ENCODE measurements around the gene C22orf23. TPM values are rescaled to one million over a fixed set of nuclear protein-coding genes. Genes with fewer than 3 reads are reported as not detected.

The C22orf23 gene
- polyA plus RNA-seq (0.10 TPM in 1 of 3 replicates, not detected in the others), polyA minus RNA-seq (not detected in 3 replicates)
- polyA plus RNA-seq (2011; ENCODE audit: low read depth), result not detected
- not detected in 2 replicates for polyA plus RNA-seq (2011; cell fraction: cytosol; rRNA removed)
- not detected in 2 replicates for polyA plus RNA-seq (2011; cell fraction: nucleus; rRNA removed)
- polyA plus RNA-seq (2012; ENCODE audit: low replicate concordance), result 1.1 and 1.3 TPM in 2 replicates
- not detected for polyA minus RNA-seq (2011; cell fraction: cytosol; rRNA and poly(A)+ RNA removed)
- not detected in 2 replicates for polyA minus RNA-seq (2011; cell fraction: nucleus; rRNA and poly(A)+ RNA removed)

DNA sequence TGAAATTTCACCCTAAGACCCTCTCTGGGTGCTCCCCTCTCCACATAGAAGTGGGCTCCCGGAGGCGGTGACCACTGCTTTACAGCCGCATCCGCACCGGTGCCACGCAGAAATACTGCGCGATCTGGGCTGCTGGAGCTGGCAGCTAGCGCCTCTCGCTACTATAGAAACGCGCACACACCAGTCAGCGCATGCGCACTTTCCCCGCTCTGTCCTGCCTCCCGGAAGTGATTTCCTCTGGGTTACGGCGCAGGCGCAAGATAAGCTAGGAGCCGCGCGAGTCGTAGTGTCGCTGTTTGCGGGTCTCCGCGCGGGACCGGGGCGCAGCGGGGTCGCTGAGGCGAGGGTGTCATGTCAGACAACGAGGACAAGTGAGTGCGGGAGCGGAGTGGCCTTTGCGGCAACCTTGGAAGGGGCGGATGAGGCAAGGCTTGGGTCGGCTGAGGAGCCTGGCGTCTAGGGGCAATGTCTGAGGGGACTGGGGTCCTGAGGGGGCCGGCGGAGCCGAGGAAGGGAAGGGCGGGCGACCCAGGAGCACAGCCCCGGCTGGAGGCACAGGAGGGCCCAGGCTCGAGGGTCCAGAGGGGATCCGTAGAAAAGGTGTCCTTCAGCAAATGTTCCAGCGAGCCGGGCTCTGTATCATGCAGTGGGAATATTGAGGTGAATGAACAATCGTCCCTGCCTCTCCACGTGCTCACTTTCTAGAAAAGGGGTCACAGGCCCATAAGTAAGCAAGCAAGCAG, at the start of gene C22orf23, which contains the start of gene POLR2F:
Gene C22orf23 (minus strand): TSS at position 165 of the 743 bp plus-strand sequence. CDS start 452 bp downstream, outside the sequence.
Gene POLR2F (plus strand): TSS at position 263 of the 743 bp plus-strand sequence. CDS start 89 bp downstream, at position 352.
- peaks cover 4% of the 10 kb centered on the region for H3K9me1 ChIP-seq (ENCODE audit: control insufficient read depth, extremely low read depth, insufficient read depth, low read length)
- peak; percentile 94 for FAIRE-seq
- peak; percentile 71 for DNase-seq (ENCODE audit: low read depth, low spot score)

DNA sequence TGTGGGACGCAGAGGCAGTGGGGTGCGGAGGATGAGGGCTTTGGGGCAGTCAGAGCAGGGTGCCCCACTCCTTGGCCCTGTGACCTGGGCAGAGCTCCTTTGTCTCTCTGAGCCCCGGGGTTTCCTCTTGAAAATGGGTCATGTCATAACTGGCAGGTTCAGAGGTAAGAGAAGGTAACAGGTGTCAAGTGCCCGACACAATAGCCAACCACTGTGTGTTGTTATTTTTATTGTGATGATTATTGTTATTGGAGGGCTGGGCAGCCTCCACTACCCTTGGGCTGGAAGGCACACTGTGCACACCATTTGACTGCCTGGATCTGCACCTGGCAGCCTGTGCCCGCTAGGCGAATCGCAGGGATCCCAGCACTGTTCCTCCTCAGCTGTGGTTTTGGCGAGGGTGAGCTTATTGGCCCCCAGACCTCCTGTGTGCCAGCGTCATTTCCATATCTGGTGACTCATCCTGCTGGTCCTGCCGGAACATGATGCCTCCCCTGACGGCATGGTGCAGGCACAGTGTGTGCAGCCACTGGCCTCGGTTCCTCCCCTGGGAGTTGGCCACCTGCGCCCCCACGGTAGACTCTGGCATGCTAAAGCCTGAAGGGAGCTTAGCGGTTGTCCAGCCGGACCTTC, 46.4 kb upstream of the C22orf23 start:
- no peaks in the 10 kb centered on the region for H3K27me3 ChIP-seq (ENCODE audit: control insufficient read depth, extremely low read depth, insufficient read depth, low read length)
- H3K9ac ChIP-seq (ENCODE audit: control insufficient read depth, extremely low read depth, insufficient read depth, low read length), result peak overlapping the region; percentile 67
- H3K79me2 ChIP-seq (ENCODE audit: control insufficient read depth, insufficient read depth, low read length), result no peaks in the 10 kb centered on the region
- H3K4me2 ChIP-seq (ENCODE audit: control insufficient read depth, extremely low read depth, insufficient read depth, low read depth, low read length), result peak overlapping the region; percentile 86
- no peaks in the 10 kb centered on the region for H4K20me1 ChIP-seq (ENCODE audit: control insufficient read depth, extremely low read depth, insufficient read depth, low read length)
- FAIRE-seq (peak; percentile 99), DNase-seq (ENCODE audit: low read depth, low spot score) (peak; percentile 88)
- peak overlapping the region; percentile 74 for H3K27ac ChIP-seq (ENCODE audit: control insufficient read depth, insufficient read depth, low read length)
- peak overlapping the region in 2 of 3 experiments; percentile 22 to 58 for H3K4me3 ChIP-seq (ENCODE audit: control insufficient read depth in 2 of 3, extremely low read depth in 1 of 3, insufficient read depth in 2 of 3, low read depth in 1 of 3, low read length in 3 of 3)
- H3K4me1 ChIP-seq (ENCODE audit: control insufficient read depth, extremely low read depth, insufficient read depth, low read length), result peaks cover 35% of the 10 kb centered on the region
- no peaks in the 10 kb centered on the region for H3K36me3 ChIP-seq (ENCODE audit: control insufficient read depth in 2 of 2, extremely low read depth in 1 of 2, insufficient read depth in 2 of 2, low read length in 2 of 2)
- H3K9me1 ChIP-seq (ENCODE audit: control insufficient read depth, extremely low read depth, insufficient read depth, low read length), result no peaks in the 10 kb centered on the region
- H2AFZ ChIP-seq (ENCODE audit: control insufficient read depth, low read length), result no peak overlapping the region
- dilution Hi-C loops (cut with MboI; ENCODE audit: extremely low pct_ligation_motif_present, low sequenced_read_pairs), result no loop called here
- H3K9me3 ChIP-seq (ENCODE audit: control insufficient read depth, low read depth, low read length), result no peaks in the 10 kb centered on the region
- TF ChIP-seq, protein P1, sequence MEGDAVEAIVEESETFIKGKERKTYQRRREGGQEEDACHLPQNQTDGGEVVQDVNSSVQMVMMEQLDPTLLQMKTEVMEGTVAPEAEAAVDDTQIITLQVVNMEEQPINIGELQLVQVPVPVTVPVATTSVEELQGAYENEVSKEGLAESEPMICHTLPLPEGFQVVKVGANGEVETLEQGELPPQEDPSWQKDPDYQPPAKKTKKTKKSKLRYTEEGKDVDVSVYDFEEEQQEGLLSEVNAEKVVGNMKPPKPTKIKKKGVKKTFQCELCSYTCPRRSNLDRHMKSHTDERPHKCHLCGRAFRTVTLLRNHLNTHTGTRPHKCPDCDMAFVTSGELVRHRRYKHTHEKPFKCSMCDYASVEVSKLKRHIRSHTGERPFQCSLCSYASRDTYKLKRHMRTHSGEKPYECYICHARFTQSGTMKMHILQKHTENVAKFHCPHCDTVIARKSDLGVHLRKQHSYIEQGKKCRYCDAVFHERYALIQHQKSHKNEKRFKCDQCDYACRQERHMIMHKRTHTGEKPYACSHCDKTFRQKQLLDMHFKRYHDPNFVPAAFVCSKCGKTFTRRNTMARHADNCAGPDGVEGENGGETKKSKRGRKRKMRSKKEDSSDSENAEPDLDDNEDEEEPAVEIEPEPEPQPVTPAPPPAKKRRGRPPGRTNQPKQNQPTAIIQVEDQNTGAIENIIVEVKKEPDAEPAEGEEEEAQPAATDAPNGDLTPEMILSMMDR (optimal IDR thresholded peaks at IDR 0.05 in 1 of 3, IDR thresholded peaks at IDR 0.05 in 1 of 3, conservative IDR thresholded peaks at IDR 0.05 in 1 of 3; ENCODE audit: extremely low read depth in 1 of 3, insufficient read depth in 2 of 3, low read length in 3 of 3), result no peak
- no peak for TF ChIP-seq EZH2 (IDR thresholded peaks at IDR 0.05; ENCODE audit: low read length)

More for the DNA sequence above, at the start of gene C22orf23, which contains the start of gene POLR2F:
- Histone ChIP-seq H3K9me3 (ENCODE audit: control insufficient read depth, low read depth, low read length) (no peaks in the 10 kb centered on the region), H3K4me1 (ENCODE audit: control insufficient read depth, extremely low read depth, insufficient read depth, low read length) (peaks cover 15% of the 10 kb centered on the region), H3K4me3 (ENCODE audit: control insufficient read depth in 2 of 3, extremely low read depth in 1 of 3, insufficient read depth in 2 of 3, low read depth in 1 of 3, low read length in 3 of 3) (peak within 1 kb of the TSS; percentile 92 to 100 (median 95)), H4K20me1 (ENCODE audit: control insufficient read depth, extremely low read depth, insufficient read depth, low read length) (no peaks in the 10 kb centered on the region), H3K36me3 (ENCODE audit: control insufficient read depth in 2 of 2, extremely low read depth in 1 of 2, insufficient read depth in 2 of 2, low read length in 2 of 2) (peaks cover 11 to 12% of the 10 kb centered on the region in 2 experiments), H3K9ac (ENCODE audit: control insufficient read depth, extremely low read depth, insufficient read depth, low read length) (peak within 1 kb of the TSS; percentile 96), H2AFZ (ENCODE audit: control insufficient read depth, low read length) (peak within 1 kb of the TSS; percentile 98), H3K27me3 (ENCODE audit: control insufficient read depth, extremely low read depth, insufficient read depth, low read length) (no peaks in the 10 kb centered on the region), H3K4me2 (ENCODE audit: control insufficient read depth, extremely low read depth, insufficient read depth, low read depth, low read length) (peak within 1 kb of the TSS; percentile 98), H3K79me2 (ENCODE audit: control insufficient read depth, insufficient read depth, low read length) (peaks cover 20% of the 10 kb centered on the region), H3K27ac (ENCODE audit: control insufficient read depth, insufficient read depth, low read length) (peak within 1 kb of the TSS; percentile 83)
- dilution Hi-C loops (cut with MboI; ENCODE audit: extremely low pct_ligation_motif_present, low sequenced_read_pairs), result no loop called here
- TF ChIP-seq, protein P1 (optimal IDR thresholded peaks at IDR 0.05 in 1 of 3, IDR thresholded peaks at IDR 0.05 in 1 of 3, conservative IDR thresholded peaks at IDR 0.05 in 1 of 3; ENCODE audit: extremely low read depth in 1 of 3, insufficient read depth in 2 of 3, low read length in 3 of 3), result peak in 1 of 3 experiments; percentile 1
- no peak for TF ChIP-seq EZH2 (IDR thresholded peaks at IDR 0.05; ENCODE audit: low read length)
